ENCODE data around the gene CAP2.

- TF ChIP-seq, protein P1, sequence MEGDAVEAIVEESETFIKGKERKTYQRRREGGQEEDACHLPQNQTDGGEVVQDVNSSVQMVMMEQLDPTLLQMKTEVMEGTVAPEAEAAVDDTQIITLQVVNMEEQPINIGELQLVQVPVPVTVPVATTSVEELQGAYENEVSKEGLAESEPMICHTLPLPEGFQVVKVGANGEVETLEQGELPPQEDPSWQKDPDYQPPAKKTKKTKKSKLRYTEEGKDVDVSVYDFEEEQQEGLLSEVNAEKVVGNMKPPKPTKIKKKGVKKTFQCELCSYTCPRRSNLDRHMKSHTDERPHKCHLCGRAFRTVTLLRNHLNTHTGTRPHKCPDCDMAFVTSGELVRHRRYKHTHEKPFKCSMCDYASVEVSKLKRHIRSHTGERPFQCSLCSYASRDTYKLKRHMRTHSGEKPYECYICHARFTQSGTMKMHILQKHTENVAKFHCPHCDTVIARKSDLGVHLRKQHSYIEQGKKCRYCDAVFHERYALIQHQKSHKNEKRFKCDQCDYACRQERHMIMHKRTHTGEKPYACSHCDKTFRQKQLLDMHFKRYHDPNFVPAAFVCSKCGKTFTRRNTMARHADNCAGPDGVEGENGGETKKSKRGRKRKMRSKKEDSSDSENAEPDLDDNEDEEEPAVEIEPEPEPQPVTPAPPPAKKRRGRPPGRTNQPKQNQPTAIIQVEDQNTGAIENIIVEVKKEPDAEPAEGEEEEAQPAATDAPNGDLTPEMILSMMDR (conservative IDR thresholded peaks at IDR 0.05; ENCODE audit: low read depth in 2 of 2), result no peak
- TF ChIP-seq CREB1 (CRISPR knock-in tag; IDR thresholded peaks at IDR 0.05; ENCODE audit: low read depth) (no peak), POLR2AphosphoS5 (IDR thresholded peaks at IDR 0.05; ENCODE audit: low read depth) (no peak), NANOG (IDR thresholded peaks at IDR 0.05; ENCODE audit: borderline replicate concordance) (no peak), JUNB (IDR thresholded peaks at IDR 0.05; ENCODE audit: unreplicated experiment) (no peak), ZNF331 (CRISPR knock-in tag; IDR thresholded peaks at IDR 0.05; ENCODE audit: low read depth) (no peak), EZH2phosphoT487 (IDR thresholded peaks at IDR 0.05; ENCODE audit: unreplicated experiment) (no peak), EZH2 (IDR thresholded peaks at IDR 0.05; ENCODE audit: low read depth, unreplicated experiment) (no peak), ZNF114 (CRISPR knock-in tag; IDR thresholded peaks at IDR 0.05) (no peak), ZNF462 (CRISPR knock-in tag; IDR thresholded peaks at IDR 0.05) (no peak)
- TF ChIP-seq, protein P2, sequence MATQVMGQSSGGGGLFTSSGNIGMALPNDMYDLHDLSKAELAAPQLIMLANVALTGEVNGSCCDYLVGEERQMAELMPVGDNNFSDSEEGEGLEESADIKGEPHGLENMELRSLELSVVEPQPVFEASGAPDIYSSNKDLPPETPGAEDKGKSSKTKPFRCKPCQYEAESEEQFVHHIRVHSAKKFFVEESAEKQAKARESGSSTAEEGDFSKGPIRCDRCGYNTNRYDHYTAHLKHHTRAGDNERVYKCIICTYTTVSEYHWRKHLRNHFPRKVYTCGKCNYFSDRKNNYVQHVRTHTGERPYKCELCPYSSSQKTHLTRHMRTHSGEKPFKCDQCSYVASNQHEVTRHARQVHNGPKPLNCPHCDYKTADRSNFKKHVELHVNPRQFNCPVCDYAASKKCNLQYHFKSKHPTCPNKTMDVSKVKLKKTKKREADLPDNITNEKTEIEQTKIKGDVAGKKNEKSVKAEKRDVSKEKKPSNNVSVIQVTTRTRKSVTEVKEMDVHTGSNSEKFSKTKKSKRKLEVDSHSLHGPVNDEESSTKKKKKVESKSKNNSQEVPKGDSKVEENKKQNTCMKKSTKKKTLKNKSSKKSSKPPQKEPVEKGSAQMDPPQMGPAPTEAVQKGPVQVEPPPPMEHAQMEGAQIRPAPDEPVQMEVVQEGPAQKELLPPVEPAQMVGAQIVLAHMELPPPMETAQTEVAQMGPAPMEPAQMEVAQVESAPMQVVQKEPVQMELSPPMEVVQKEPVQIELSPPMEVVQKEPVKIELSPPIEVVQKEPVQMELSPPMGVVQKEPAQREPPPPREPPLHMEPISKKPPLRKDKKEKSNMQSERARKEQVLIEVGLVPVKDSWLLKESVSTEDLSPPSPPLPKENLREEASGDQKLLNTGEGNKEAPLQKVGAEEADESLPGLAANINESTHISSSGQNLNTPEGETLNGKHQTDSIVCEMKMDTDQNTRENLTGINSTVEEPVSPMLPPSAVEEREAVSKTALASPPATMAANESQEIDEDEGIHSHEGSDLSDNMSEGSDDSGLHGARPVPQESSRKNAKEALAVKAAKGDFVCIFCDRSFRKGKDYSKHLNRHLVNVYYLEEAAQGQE (IDR thresholded peaks at IDR 0.05; ENCODE audit: unreplicated experiment), result no peak
- TF ChIP-seq, protein P3, sequence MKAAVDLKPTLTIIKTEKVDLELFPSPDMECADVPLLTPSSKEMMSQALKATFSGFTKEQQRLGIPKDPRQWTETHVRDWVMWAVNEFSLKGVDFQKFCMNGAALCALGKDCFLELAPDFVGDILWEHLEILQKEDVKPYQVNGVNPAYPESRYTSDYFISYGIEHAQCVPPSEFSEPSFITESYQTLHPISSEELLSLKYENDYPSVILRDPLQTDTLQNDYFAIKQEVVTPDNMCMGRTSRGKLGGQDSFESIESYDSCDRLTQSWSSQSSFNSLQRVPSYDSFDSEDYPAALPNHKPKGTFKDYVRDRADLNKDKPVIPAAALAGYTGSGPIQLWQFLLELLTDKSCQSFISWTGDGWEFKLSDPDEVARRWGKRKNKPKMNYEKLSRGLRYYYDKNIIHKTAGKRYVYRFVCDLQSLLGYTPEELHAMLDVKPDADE (IDR thresholded peaks at IDR 0.05), result no peak
Observed at GRCh38 chr6:17420368-17420767, 27.0 kb downstream of the CAP2 start.

Data from GM23338 (cell line).